ENCODE data around the gene GSTT2.

Gene GSTT2

GRCh38 chr22:24009227-24010017 lies 29.5 kb downstream of the GSTT2 start:
- no peak for DNase-seq (ENCODE audit: low read depth)

- no peak for DNase-seq (ENCODE audit: low read depth)
These were observed 30.1 kb downstream of the GSTT2 start for GRCh38 chr22:24010018-24010391.

GRCh38 chr22:24011735-24012068 lies 31.8 kb downstream of the GSTT2 start:
- no peak for DNase-seq (ENCODE audit: low read depth)

GRCh38 chr22:24016156-24016555 lies 36.2 kb downstream of the GSTT2 start:
- no peak for DNase-seq (ENCODE audit: low read depth)

- no peak for DNase-seq (ENCODE audit: low read depth)
These were observed 41.4 kb downstream of the GSTT2 start for GRCh38 chr22:24021304-24021703.

GRCh38 chr22:24023204-24023789 lies 43.4 kb downstream of the GSTT2 start:
- DNase-seq (ENCODE audit: low read depth), result no peak

- DNase-seq (ENCODE audit: low read depth), result no peak
These were observed 44.4 kb downstream of the GSTT2 start for GRCh38 chr22:24024354-24024753.

GRCh38 chr22:24025475-24025874 lies 45.5 kb downstream of the GSTT2 start:
- DNase-seq (ENCODE audit: low read depth), result no peak

- no peak for DNase-seq (ENCODE audit: low read depth)
These were observed 46.1 kb downstream of the GSTT2 start for GRCh38 chr22:24026056-24026455.

GRCh38 chr22:24026733-24027132 lies 46.8 kb downstream of the GSTT2 start:
- no peak for DNase-seq (ENCODE audit: low read depth)

GRCh38 chr22:24027389-24027975 lies 47.5 kb downstream of the GSTT2 start:
- DNase-seq (ENCODE audit: low read depth), result no peak

GRCh38 chr22:24027991-24028390 lies 48.1 kb downstream of the GSTT2 start:
- no peak for DNase-seq (ENCODE audit: low read depth)

GRCh38 chr22:24028533-24028932 lies 48.6 kb downstream of the GSTT2 start:
- DNase-seq (ENCODE audit: low read depth), result no peak

GRCh38 chr22:24029304-24029703 lies 49.4 kb downstream of the GSTT2 start:
- no peak for DNase-seq (ENCODE audit: low read depth)

GRCh38 chr22:24030186-24030702 lies 50.3 kb downstream of the GSTT2 start:
- DNase-seq (ENCODE audit: low read depth), result no peak
